Measurements from ENCODE around the gene PRKG1. TPM values are rescaled to one million over a fixed set of nuclear protein-coding genes. Genes with fewer than 3 reads are reported as not detected.
"Not testable (repeated sequence)": the region's sequence is repeated elsewhere in the genome, so short reads cannot be mapped to it uniquely, and the experiment has no call there.

Gene PRKG1
- polyA plus RNA-seq, 3 donors = 12.9 to 15.4 (median 13.7) TPM

DNA sequence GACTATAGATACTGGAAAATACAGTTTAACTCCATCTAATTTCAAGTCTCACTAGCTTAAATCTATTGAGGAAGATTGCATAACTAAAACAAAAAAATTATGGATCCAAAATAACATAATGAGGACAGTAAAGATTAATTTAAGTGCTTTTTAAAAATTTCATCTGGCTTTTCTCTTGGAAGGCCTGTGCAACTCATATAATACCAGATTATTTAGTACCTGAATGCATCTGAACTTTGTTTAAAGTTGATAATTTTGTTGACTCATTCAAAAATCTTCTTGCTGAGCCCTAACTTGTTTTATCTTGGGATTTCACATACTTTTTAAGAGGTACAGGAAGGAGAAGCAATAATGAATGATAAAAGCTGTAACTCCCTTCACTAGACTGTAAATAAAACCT is 478.6 kb downstream of the PRKG1 start:
- DNase-seq (ENCODE audit: low read depth in 3 of 3, low spot score in 2 of 3) = no peak

DNA sequence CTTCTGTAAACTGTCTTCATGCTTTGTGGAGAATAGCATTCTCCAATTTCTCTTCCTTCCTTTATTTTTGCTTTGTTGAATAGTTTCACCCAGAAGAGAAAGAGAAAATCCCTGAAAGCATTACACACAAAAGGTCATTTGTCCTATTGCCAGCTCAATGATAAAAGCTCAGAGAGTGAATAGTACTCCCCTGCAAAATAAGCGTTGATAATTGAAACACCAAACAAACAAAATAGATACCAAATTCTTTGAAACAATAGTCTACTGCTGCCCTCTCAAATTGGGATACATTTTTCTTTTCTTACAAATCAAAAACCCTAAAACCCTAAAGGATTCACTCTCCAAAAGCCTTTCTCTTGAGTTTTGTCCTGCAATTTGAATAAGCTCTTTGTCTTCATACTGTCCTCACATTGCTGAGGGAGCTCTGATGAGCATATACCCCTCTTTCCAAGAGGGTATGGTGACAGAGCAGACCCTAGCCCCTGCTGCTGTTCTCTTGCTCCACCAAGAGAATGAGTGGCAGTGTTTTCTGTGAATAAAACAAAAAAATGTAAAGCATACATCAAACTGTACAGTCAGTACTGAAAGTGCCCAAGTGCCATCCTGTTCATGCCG is 490.7 kb downstream of the PRKG1 start:
- no peak for DNase-seq (ENCODE audit: low read depth in 3 of 3, low spot score in 2 of 3)

DNA sequence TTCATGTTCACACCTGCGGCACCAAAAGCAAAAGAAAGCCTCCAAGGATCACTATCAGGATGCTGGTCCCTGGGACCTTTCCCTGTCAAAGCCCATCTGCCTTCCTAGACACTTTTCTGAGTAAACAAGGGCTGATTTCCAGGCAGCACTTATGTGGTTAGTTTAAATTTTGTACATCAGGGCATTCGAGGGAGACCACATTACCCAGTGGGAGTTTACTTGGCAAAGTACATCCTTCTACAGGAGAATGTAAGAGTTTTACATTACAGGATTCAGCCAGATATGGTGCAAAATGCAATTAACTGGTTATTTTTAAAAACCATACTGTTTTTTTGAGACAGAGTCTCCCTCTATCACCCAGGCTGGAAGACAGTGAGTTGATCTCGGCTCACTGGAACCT is 493.0 kb downstream of the PRKG1 start:
- DNase-seq (ENCODE audit: low read depth in 3 of 3, low spot score in 2 of 3) = no peak

GRCh38 chr10:51569467-51569866 is 495.2 kb downstream of the PRKG1 start:
- DNase-seq (ENCODE audit: low read depth in 3 of 3, low spot score in 2 of 3) = no peak

- no peak for DNase-seq (ENCODE audit: low read depth in 3 of 3, low spot score in 2 of 3)
Measured at GRCh38 chr10:51574248-51575048, 500.2 kb downstream of the PRKG1 start.

DNA sequence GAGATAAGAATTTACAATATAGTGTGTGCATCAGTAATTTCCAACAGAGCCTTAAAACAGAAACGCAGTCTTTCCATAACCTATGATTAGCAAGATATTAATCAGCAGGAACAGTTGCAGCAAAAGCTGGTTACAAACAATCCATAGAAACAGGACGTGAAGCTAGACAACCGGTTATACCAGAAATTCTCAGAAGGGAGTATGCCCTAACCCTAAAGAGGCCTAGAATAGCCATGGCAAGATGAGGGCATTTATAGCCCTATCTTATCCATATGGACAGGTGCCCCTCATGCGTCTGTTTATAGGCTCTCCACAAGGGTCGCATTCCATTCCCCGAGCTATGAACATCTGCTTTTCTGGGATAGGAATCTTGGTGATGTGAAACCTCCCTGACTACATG is 506.9 kb downstream of the PRKG1 start:
- DNase-seq (ENCODE audit: low read depth in 3 of 3, low spot score in 2 of 3) = not testable (repeated sequence)

- no peak for DNase-seq (ENCODE audit: low read depth in 3 of 3, low spot score in 2 of 3)
Measured at GRCh38 chr10:51583976-51584375, 509.7 kb downstream of the PRKG1 start.

GRCh38 chr10:51585742-51586141 is 511.5 kb downstream of the PRKG1 start:
- DNase-seq (ENCODE audit: low read depth in 3 of 3, low spot score in 2 of 3) = no peak

GRCh38 chr10:51588984-51589383 is 514.7 kb downstream of the PRKG1 start:
- DNase-seq (ENCODE audit: low read depth in 3 of 3, low spot score in 2 of 3) = no peak

- no peak for DNase-seq (ENCODE audit: low read depth in 3 of 3, low spot score in 2 of 3)
Measured at GRCh38 chr10:51590818-51591217, 516.5 kb downstream of the PRKG1 start.

DNA sequence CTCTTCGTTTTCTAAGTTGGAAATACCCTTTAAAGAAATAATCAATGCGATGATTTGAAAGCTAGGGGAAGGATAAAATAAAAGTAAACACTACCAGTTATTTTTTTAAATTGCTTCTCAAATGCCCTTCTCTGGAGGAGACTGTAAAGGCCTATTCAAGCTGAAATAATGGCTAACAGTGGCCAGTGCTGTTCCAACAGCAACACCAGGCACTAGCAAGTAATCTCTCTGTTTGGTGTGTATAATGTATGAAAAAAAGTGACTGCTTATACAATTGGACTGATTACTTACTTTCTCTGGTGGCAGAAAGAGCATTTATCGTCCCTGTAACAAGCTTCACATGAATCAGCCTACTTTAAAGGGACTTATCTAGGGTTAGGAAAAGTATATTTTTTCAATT is 522.4 kb downstream of the PRKG1 start:
- DNase-seq (ENCODE audit: low read depth in 3 of 3, low spot score in 2 of 3) = no peak

- DNase-seq (ENCODE audit: low read depth in 3 of 3, low spot score in 2 of 3) = no peak
Measured at GRCh38 chr10:51599647-51600046, 525.4 kb downstream of the PRKG1 start.

- DNase-seq (ENCODE audit: low read depth in 3 of 3, low spot score in 2 of 3) = no peak
Measured at GRCh38 chr10:51602326-51602725, 528.0 kb downstream of the PRKG1 start.

GRCh38 chr10:51604579-51604978 is 530.3 kb downstream of the PRKG1 start:
- no peak for DNase-seq (ENCODE audit: low read depth in 3 of 3, low spot score in 2 of 3)

GRCh38 chr10:51606825-51607462 is 532.7 kb downstream of the PRKG1 start:
- DNase-seq (ENCODE audit: low read depth in 3 of 3, low spot score in 2 of 3) = no peak

DNA sequence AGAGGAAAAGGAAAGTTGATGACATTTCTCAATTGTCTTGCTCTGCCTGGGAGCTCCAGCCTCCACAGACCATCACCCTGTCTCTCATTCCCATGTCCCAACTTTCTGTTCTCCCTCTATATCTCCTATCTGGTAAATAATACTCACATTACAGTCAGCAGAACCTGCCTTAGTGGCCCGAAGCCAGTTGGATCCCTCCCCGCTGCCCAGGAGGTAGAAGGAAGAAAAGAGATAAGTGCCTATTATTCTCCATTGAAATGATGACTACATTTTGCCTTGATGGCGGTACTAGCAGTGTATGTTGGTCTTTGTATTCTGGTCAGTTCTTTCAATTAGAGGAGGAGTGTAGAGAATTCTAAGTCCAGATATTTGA is 533.2 kb downstream of the PRKG1 start:
- no peak for DNase-seq (ENCODE audit: low read depth in 3 of 3, low spot score in 2 of 3)

DNA sequence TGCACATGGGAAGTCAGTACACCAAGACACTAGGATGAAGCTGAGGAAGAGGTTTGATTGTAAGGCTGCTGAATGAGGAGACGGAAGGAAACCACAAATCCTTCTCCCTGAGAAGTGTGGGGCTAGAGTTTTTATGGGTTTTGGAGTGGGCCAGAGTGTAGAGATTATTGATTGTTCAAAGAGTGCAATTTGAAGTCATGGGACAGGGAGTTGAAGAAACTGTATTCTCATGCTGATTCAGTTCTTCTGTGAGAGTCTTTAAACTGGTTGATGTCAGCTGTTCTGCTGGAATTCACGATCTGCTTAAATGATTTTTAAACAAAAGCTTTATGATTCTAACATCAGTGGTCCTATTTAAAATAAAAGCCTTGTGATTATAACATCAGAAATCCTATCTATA is 533.9 kb downstream of the PRKG1 start:
- no peak for DNase-seq (ENCODE audit: low read depth in 3 of 3, low spot score in 2 of 3)

GRCh38 chr10:51615764-51616298 is 541.5 kb downstream of the PRKG1 start:
- DNase-seq (ENCODE audit: low read depth in 3 of 3, low spot score in 2 of 3) = no peak

- DNase-seq (ENCODE audit: low read depth in 3 of 3, low spot score in 2 of 3) = no peak
Measured at GRCh38 chr10:51617576-51618235, 543.4 kb downstream of the PRKG1 start.

DNA sequence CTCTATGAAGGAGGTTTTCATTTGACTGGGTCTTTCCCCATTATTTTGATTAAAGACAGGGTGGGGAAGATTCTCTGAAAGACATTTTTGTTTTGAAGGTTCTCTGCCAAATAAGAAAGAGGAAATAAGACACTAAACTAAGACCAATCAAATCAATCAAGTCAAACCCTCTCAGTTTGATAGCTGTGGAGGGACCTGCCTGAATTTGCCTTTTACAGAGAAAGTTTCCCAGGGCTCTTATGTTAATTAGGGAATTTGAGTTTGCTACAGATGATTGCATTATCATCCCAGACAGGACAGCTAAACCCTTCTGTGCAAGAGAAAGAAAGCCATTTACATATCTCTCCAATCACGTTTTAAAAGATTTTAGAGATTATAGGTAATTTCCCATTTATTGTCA is 545.1 kb downstream of the PRKG1 start:
- no peak for DNase-seq (ENCODE audit: low read depth in 3 of 3, low spot score in 2 of 3)

DNA sequence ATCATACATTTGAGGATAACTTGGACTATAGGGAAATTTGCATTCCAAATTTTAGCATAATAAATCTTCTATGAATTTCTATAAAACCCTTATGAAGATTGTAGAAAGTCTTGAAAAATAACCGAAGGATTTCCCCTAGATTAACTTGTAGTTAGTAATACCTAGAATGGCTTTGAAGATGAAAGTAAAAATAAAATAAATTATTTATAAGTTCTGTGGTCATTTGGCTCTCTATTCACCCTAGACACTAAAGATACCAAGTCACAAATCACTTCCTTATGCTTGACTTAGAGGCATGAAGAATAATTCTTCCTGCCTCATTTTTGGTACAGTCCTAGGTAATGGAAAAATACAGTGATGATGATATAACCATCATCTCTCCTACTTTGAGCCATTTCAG is 545.8 kb downstream of the PRKG1 start:
- no peak for DNase-seq (ENCODE audit: low read depth in 3 of 3, low spot score in 2 of 3)

All from right renal cortex interstitium (tissue), 3 donors.